Measurements from ENCODE around the gene HBE1.
"Not testable (repeated sequence)": the region's sequence is repeated elsewhere in the genome, so short reads cannot be mapped to it uniquely, and the experiment has no call there.

HBE1 gene

DNA sequence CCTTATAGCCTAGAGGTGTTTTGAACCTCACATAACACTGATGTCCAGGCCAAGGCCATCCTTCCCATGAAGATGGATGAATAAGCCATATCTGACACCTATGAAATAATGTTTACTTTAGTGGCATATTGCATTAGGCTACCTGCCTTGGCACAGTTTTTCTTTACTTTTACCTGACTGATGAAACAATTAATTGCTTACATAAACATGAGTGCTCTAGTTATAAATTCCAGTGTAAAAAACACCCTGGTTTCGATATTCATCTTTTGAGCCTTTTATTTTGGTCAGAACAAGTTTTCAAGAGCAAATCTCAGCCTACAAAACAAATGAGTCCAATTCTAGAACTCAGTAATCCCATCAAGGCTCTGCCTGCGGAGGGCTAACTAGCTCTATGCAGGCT lies 7.0 kb upstream of the HBE1 start:
- Mint-ChIP-seq H3K27me3 (peaks cover 2% of the 10 kb centered on the region), H3K4me3 (no peak overlapping the region), H3K27ac (no peak overlapping the region), H3K9me3 (ENCODE audit: low read depth) (no peaks in the 10 kb centered on the region), H3K36me3 (no peaks in the 10 kb centered on the region), H3K4me1 (ENCODE audit: low read depth) (no peaks in the 10 kb centered on the region)

DNA sequence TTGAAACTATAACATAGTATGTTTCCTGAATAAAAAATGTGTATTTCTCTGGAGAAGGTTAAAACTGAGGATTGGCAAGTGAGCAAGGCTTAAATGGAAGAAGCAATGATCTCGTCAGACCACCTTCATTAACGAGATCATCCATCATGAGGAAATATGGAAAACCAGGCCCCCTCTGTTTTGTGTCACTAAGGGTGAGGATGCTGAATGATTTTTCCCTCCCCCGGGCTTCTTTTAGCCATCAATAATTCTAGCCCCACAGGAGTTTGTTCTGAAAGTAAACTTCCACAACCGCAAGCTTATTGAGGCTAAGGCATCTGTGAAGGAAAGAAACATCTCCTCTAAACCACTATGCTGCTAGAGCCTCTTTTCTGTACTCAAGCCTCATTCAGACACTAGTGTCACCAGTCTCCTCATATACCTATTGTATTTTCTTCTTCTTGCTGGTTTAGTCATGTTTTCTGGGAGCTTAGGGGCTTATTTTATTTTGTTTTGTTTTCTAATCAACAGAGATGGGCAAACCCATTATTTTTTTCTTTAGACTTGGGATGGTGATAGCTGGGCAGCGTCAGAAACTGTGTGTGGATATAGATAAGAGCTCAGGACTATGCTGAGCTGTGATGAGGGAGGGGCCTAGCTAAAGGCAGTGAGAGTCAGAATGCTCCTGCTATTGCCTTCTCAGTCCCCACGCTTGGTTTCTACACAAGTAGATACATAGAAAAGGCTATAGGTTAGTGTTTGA lies 5.8 kb upstream of the HBE1 start:
- Mint-ChIP-seq H3K9me3 (ENCODE audit: low read depth) (no peaks in the 10 kb centered on the region), H3K4me1 (ENCODE audit: low read depth) (no peaks in the 10 kb centered on the region), H3K27ac (no peak overlapping the region), H3K27me3 (peaks cover 2% of the 10 kb centered on the region), H3K36me3 (no peaks in the 10 kb centered on the region), H3K4me3 (no peak overlapping the region)

- Mint-ChIP-seq H3K27ac (no peak overlapping the region), H3K4me1 (ENCODE audit: low read depth) (no peaks in the 10 kb centered on the region), H3K4me3 (no peak overlapping the region), H3K36me3 (no peaks in the 10 kb centered on the region), H3K27me3 (peaks cover 2% of the 10 kb centered on the region), H3K9me3 (ENCODE audit: low read depth) (no peaks in the 10 kb centered on the region)
Observed at GRCh38 chr11:5274395-5274794, 4.7 kb upstream of the HBE1 start.

- Mint-ChIP-seq H3K36me3 (no peaks in the 10 kb centered on the region), H3K4me1 (ENCODE audit: low read depth) (no peaks in the 10 kb centered on the region), H3K27ac (no peak overlapping the region), H3K9me3 (ENCODE audit: low read depth) (no peaks in the 10 kb centered on the region), H3K4me3 (no peak overlapping the region), H3K27me3 (peaks cover 2% of the 10 kb centered on the region)
Observed at GRCh38 chr11:5272395-5273017, 2.8 kb upstream of the HBE1 start.

GRCh38 chr11:5267033-5267563 lies 2.6 kb downstream of the HBE1 start:
- no peaks in the 10 kb centered on the region for H3K36me3 Mint-ChIP-seq
- H3K27ac Mint-ChIP-seq = no peak overlapping the region
- no peaks in the 10 kb centered on the region for H3K4me1 Mint-ChIP-seq (ENCODE audit: low read depth)
- no peak overlapping the region for H3K4me3 Mint-ChIP-seq
- H3K9me3 Mint-ChIP-seq (ENCODE audit: low read depth) = no peaks in the 10 kb centered on the region
- H3K27me3 Mint-ChIP-seq = peaks cover under 1% of the 10 kb centered on the region

- Mint-ChIP-seq H3K36me3 (no peaks in the 10 kb centered on the region), H3K4me3 (no peak overlapping the region), H3K27ac (no peak overlapping the region), H3K9me3 (ENCODE audit: low read depth) (no peaks in the 10 kb centered on the region), H3K4me1 (ENCODE audit: low read depth) (no peaks in the 10 kb centered on the region), H3K27me3 (peaks cover 1% of the 10 kb centered on the region)
Observed at GRCh38 chr11:5266609-5267008, 3.1 kb downstream of the HBE1 start.

DNA sequence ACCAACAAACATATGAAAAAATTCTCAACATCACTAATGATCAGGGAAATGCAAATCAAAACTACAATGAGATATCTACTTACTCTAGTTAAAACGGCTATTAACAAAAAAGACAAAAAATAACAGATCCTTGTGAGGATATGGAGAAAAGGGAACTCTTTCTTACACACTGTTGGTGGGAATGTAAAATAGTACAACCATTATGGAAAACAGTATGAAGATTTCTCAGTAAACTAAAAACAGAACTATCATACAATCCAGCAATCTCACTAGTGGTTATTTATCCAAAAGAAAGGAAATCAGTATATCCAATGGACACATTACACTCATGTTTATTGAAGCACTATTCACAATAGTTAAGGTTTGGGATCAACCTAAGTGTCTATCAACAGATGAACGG lies 3.9 kb downstream of the HBE1 start:
- Mint-ChIP-seq H3K36me3 (no peaks in the 10 kb centered on the region), H3K9me3 (ENCODE audit: low read depth) (no peaks in the 10 kb centered on the region), H3K4me1 (ENCODE audit: low read depth) (no peaks in the 10 kb centered on the region), H3K27me3 (peaks cover 3% of the 10 kb centered on the region), H3K27ac (no peak overlapping the region), H3K4me3 (no peak overlapping the region)

DNA sequence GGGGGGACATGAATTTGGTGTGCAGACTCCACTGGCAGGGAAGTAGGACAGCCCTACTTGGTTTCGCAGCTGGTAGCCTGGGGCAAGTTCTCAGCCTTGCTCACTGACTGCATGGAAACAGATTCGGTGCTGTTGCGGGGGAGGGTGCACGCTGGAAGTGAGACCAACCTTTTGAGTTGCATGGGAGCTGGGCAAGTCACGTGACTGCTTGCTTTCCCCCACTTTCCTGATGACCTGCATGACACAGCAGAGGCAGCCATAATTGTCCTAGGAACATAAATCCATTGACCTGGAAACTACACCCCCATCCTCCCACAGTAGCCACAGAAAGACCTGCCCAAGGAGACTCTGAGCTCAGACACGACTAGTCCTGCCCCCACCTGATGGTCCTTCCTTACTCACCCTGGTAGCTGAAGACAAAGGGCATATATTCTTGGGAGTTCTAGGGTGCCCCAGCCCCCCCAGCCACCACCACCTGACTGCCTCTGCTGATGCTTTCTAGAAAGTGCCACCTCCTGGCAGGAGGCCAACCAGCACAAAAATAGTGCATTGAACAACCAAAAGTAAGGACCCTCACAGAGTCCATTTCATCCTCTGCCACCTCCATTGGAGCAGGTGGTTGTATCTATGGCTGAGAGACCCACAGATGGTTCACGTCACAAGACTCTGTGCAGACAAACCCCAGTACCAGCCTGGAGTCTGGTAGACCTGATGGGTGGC lies 11.0 kb downstream of the HBE1 start:
- Mint-ChIP-seq H3K4me1 (ENCODE audit: low read depth) (no peaks in the 10 kb centered on the region), H3K36me3 (no peaks in the 10 kb centered on the region), H3K9me3 (ENCODE audit: low read depth) (peaks cover 5% of the 10 kb centered on the region), H3K4me3 (no peak overlapping the region), H3K27me3 (peaks cover 6% of the 10 kb centered on the region), H3K27ac (no peak overlapping the region)

- H3K27ac Mint-ChIP-seq = no peak overlapping the region
- H3K27me3 Mint-ChIP-seq = peaks cover 6% of the 10 kb centered on the region
- H3K9me3 Mint-ChIP-seq (ENCODE audit: low read depth) = peaks cover 5% of the 10 kb centered on the region
- H3K36me3 Mint-ChIP-seq = no peaks in the 10 kb centered on the region
- H3K4me3 Mint-ChIP-seq = no peak overlapping the region
- no peaks in the 10 kb centered on the region for H3K4me1 Mint-ChIP-seq (ENCODE audit: low read depth)
Observed at GRCh38 chr11:5257296-5257695, 12.4 kb downstream of the HBE1 start.

DNA sequence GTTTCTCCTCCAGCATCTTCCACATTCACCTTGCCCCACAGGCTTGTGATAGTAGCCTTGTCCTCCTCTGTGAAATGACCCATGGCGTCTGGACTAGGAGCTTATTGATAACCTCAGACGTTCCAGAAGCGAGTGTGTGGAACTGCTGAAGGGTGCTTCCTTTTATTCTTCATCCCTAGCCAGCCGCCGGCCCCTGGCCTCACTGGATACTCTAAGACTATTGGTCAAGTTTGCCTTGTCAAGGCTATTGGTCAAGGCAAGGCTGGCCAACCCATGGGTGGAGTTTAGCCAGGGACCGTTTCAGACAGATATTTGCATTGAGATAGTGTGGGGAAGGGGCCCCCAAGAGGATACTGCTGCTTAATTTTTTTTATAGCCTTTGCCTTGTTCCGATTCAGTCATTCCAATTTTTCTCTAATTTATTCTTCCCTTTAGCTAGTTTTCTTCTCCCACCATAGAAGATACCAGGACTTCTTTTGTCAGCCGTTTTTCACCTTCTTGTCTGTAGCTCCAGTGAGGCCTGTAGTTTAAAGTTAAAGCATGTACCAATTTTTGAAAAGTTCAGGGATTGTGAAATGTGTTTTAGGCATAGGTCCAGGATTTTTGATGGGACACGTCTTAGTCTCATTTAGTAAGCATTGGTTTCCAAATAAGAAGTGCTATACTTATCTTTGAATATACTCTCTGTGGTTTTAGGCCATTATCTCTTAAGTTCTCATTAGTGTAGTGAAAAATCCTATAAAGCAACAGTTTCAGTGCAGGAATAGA lies 14.9 kb downstream of the HBE1 start, which contains the start of gene HBG2:
Gene HBG2, minus strand, starts transcription at position 136 of the 768 bp plus-strand sequence. Its CDS starts 53 bp downstream, at position 83.
- not testable (repeated sequence) for H3K4me3 Mint-ChIP-seq; H3K9me3 Mint-ChIP-seq (ENCODE audit: low read depth); H3K36me3 Mint-ChIP-seq; H3K27me3 Mint-ChIP-seq; H3K4me1 Mint-ChIP-seq (ENCODE audit: low read depth); H3K27ac Mint-ChIP-seq

DNA sequence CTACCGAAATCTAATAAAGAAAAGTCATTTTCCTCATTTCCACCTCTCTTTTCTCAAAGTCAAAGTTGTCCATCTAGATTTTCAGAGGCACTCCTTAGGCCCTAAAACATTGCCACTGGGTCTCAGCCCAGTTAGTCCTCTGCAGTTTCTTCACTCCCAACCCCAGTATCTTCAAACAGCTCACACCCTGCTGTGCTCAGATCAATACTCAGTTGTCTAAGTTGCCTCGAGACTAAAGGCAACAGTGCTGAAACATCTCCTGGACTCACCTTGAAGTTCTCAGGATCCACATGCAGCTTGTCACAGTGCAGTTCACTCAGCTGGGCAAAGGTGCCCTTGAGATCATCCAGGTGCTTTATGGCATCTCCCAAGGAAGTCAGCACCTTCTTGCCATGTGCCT lies 15.7 kb downstream of the HBE1 start:
- not testable (repeated sequence) for H3K4me1 Mint-ChIP-seq (ENCODE audit: low read depth); H3K4me3 Mint-ChIP-seq; H3K9me3 Mint-ChIP-seq (ENCODE audit: low read depth); H3K36me3 Mint-ChIP-seq; H3K27me3 Mint-ChIP-seq; H3K27ac Mint-ChIP-seq

DNA sequence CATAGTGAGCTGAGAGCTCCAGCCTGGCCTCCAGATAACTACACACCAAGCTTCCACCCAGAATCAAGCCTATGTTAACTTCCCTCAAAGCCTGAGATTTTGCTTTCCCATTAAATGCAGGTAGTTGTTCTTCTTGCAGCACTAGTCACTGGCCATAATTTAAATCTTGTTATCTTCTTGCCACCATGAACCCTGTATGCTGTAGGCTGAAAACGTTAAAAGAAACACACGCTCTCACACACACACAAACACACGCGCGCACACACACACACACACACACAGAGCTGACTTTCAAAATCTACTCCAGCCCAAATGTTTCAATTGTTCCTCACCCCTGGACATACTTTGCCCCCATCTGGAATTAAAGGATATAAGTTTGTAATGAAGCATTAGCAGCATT lies 16.3 kb downstream of the HBE1 start:
- H3K4me3 Mint-ChIP-seq; H3K4me1 Mint-ChIP-seq (ENCODE audit: low read depth); H3K36me3 Mint-ChIP-seq; H3K27ac Mint-ChIP-seq; H3K9me3 Mint-ChIP-seq (ENCODE audit: low read depth); H3K27me3 Mint-ChIP-seq: not testable (repeated sequence)

DNA sequence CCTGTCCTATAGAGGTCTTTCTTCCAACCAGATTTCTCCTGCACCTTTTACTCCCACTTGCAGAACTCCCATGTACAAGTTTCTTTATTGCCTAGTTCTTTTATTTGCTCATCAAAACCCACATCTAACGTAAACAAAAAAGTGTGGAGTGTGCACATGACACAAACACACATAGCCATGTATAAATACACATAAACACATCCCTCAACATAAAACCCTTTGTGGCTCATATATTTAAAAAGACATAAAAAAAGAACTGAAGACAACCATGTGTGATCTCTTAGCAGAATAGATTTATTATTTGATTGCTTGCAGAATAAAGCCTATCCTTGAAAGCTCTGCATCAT lies 16.9 kb downstream of the HBE1 start:
- H3K36me3 Mint-ChIP-seq = no peaks in the 10 kb centered on the region
- no peaks in the 10 kb centered on the region for H3K9me3 Mint-ChIP-seq (ENCODE audit: low read depth)
- peaks cover 4% of the 10 kb centered on the region for H3K27me3 Mint-ChIP-seq
- no peak overlapping the region for H3K4me3 Mint-ChIP-seq
- H3K4me1 Mint-ChIP-seq (ENCODE audit: low read depth) = no peaks in the 10 kb centered on the region
- no peak overlapping the region for H3K27ac Mint-ChIP-seq

DNA sequence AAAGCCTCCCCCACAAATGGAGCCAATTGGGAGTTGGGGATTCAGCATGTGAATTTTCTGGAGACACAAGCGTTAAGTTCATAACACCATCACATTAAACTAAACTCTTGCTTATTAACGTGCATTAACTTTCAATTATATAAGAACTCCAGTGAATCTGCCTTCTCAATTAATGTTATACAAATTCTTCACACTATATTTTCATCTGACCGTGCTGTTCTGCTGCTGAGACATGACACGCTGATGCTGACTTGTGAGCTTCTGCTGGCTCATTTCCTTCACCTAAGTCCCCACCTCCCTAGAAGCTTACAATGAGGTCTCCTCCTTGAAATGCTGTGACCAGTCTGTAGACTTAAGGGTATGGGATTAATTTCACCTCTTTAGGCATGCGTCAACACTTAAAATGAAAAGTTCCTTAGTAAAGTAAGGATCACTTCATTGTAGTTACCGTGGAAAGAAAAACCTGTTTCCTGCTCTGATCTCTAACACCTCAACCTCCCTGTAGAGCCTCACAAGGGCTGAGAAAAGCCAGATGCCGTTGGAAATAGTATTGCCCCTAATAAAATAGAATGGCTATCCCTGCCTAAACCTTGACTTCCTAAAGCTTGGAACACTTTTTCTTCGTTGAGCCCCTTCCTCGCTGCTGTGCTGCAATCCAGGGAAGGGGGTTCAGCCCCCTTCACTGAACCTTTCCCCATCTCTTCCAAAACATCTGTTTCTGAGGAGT lies 17.4 kb downstream of the HBE1 start:
- Mint-ChIP-seq H3K4me3 (no peak overlapping the region), H3K27me3 (peaks cover 1% of the 10 kb centered on the region), H3K27ac (no peak overlapping the region), H3K4me1 (ENCODE audit: low read depth) (no peaks in the 10 kb centered on the region), H3K9me3 (ENCODE audit: low read depth) (no peaks in the 10 kb centered on the region), H3K36me3 (no peaks in the 10 kb centered on the region)

All from activated naive CD8-positive, alpha-beta T cell (primary cell).